Fibroblast of skin of left quadriceps (primary cell): ENCODE measurements around the gene SPATA2L.
"Not testable (repeated sequence)": the region's sequence is repeated elsewhere in the genome, so short reads cannot be mapped to it uniquely, and the experiment has no call there.

ENCODE experiments used
- DNase-seq, 2 experiments: peaks; one replicate each; pipeline ENCODE4 v3.0.0-alpha.2; 2013; ENCODE audit warnings: low read depth in 2 of 2

Gene SPATA2L

GRCh38 chr16:89690392-89690901 is 11.1 kb downstream of the SPATA2L start:
- DNase-seq, result no peak

- DNase-seq, result not testable (repeated sequence)
Measured at GRCh38 chr16:89689621-89690020, 11.9 kb downstream of the SPATA2L start.

- DNase-seq, result no peak
Measured at GRCh38 chr16:89689142-89689541, 12.4 kb downstream of the SPATA2L start.

GRCh38 chr16:89688395-89688794 is 13.1 kb downstream of the SPATA2L start:
- no peak for DNase-seq

- DNase-seq, result no peak
Measured at GRCh38 chr16:89687092-89687940, 14.2 kb downstream of the SPATA2L start.

- peak; percentile 70 to 74 for DNase-seq
Measured at GRCh38 chr16:89686520-89687091, 14.9 kb downstream of the SPATA2L start, which contains the start of gene CDK10. TSS of gene CDK10 (plus strand) at chr16:89686689. CDS start at chr16:89686711, 22 bp downstream.

- DNase-seq, result no peak
Measured at GRCh38 chr16:89685916-89686315, 15.6 kb downstream of the SPATA2L start.

- no peak for DNase-seq
Measured at GRCh38 chr16:89678258-89678657, 23.2 kb downstream of the SPATA2L start.

- no peak for DNase-seq
Measured at GRCh38 chr16:89672177-89672941, 29.1 kb downstream of the SPATA2L start.

GRCh38 chr16:89671565-89671964 is 29.9 kb downstream of the SPATA2L start:
- not testable (repeated sequence) for DNase-seq

GRCh38 chr16:89670496-89671431 is 30.7 kb downstream of the SPATA2L start:
- DNase-seq, result no peak

GRCh38 chr16:89669755-89670154 is 31.8 kb downstream of the SPATA2L start:
- no peak for DNase-seq

GRCh38 chr16:89668790-89669158 is 32.7 kb downstream of the SPATA2L start:
- no peak for DNase-seq

GRCh38 chr16:89667633-89668032 is 33.9 kb downstream of the SPATA2L start:
- DNase-seq, result no peak

GRCh38 chr16:89667000-89667399 is 34.5 kb downstream of the SPATA2L start:
- DNase-seq, result not testable (repeated sequence)

- not testable (repeated sequence) for DNase-seq
Measured at GRCh38 chr16:89664238-89664637, 37.3 kb downstream of the SPATA2L start.

- no peak for DNase-seq
Measured at GRCh38 chr16:89661215-89661614, 40.3 kb downstream of the SPATA2L start.

GRCh38 chr16:89660146-89660545 is 41.4 kb downstream of the SPATA2L start:
- no peak for DNase-seq

- DNase-seq, result no peak
Measured at GRCh38 chr16:89658221-89658879, 43.2 kb downstream of the SPATA2L start.

- peak; percentile 61 to 69 for DNase-seq
Measured at GRCh38 chr16:89657442-89658220, 43.9 kb downstream of the SPATA2L start, which contains the start of the genes CHMP1A and SPATA33. TSS of gene CHMP1A (minus strand) at chr16:89657708. CDS start at chr16:89657588, 120 bp downstream. TSS of gene SPATA33 (plus strand) at chr16:89657836. CDS start at chr16:89657912, 76 bp downstream.
